Kidney (tissue), 14 donors: ENCODE data around the gene SARS1. TPM values are rescaled to one million over a fixed set of nuclear protein-coding genes. Genes with fewer than 3 reads are reported as not detected.

Experiments used
- DNase-seq, 5 donors: peaks; one replicate each; pipeline ENCODE4 v3.0.0-alpha.2; 2013 to 2020
- FAIRE-seq: peaks from 2 replicates; lab custom pipeline; 2012; peaks lifted over from hg19 to GRCh38; lab: Jason Lieb, UNC
- H3K27ac ChIP-seq, 2 donors: one replicate each; pipeline ENCODE4 v1.7.0; 2013; ENCODE audit warnings: low read depth in 2 of 2, low read length in 2 of 2, inconsistent platforms in 1 of 2
- H3K27me3 ChIP-seq: one replicate; pipeline ENCODE4 v1.7.1; 2013; ENCODE audit warnings: low read length, inconsistent platforms; ENCODE audit not compliant: control insufficient read depth, insufficient read depth
- H3K36me3 ChIP-seq, 3 donors: one replicate each; pipeline versions ENCODE4 v1.7.0 to v1.7.1; 2013; ENCODE audit warnings: low read length in 3 of 3, control low read depth in 1 of 3, inconsistent platforms in 1 of 3; ENCODE audit not compliant: insufficient read depth in 3 of 3, control insufficient read depth in 2 of 3
- H3K4me1 ChIP-seq, 3 donors: one replicate each; pipeline versions ENCODE4 v1.7.0 to v1.7.1; 2013; ENCODE audit warnings: low read length in 3 of 3, inconsistent platforms in 1 of 3, low read depth in 1 of 3; ENCODE audit not compliant: control insufficient read depth in 2 of 3, insufficient read depth in 2 of 3
- H3K4me3 ChIP-seq, 3 donors: one replicate each; pipeline versions ENCODE4 v1.7.0 to v1.8.1; 2013; ENCODE audit warnings: low read length in 3 of 3, control low read depth in 1 of 3, inconsistent platforms in 1 of 3
- H3K9ac ChIP-seq, 3 donors: one replicate each; pipeline versions ENCODE4 v1.7.0 to v1.7.1; 2013; ENCODE audit warnings: low read length in 3 of 3, control low read depth in 1 of 3, inconsistent platforms in 1 of 3
- H3K9me3 ChIP-seq, 3 donors: one replicate each; pipeline versions ENCODE4 v1.7.0 to v1.7.1; 2013; ENCODE audit warnings: low read length in 3 of 3, control low read depth in 1 of 3, inconsistent platforms in 1 of 3; ENCODE audit not compliant: control insufficient read depth in 2 of 3, insufficient read depth in 1 of 3
- CTCF ChIP-seq: IDR thresholded peaks from 3 replicates; pipeline ENCODE4 v1.5.1; 2012; ENCODE audit warnings: mild to moderate bottlenecking, moderate library complexity, borderline replicate concordance; ENCODE audit not compliant: insufficient read depth; ENCODE audit errors: extremely low read depth
- intact Hi-C: fragments of 100-400 bp; cut with DNase I; formaldehyde crosslinking; loops from one replicate; pipeline ENCODE4 v1.11.1; 2022
- polyA plus RNA-seq: library from polyadenylated mRNA; stranded (reverse); fragments of 350-450 nt; fragmentation: Illumina TruSeq; extraction: RNeasy Lipid Tissue Mini Kit (QIAGEN cat#74804); gene quantifications from one replicate; pipeline ENCODE4 v1.2.3, GENCODE V29; 2014; ENCODE audit warnings: low read depth, low replicate concordance; ENCODE audit not compliant: insufficient read depth
- total RNA-seq: library from RNA; stranded (reverse); fragmentation: NEBNext Ultra II Directional; extraction: Animal tissue kit (Norgen Biotek cat#: 25700); gene quantifications from one replicate; pipeline ENCODE4 v1.2.1, GENCODE V29; 2021
- donor health status: control.
- donor health status: control.
- donor health status: control.
- donor health status: control.
- donor health status: control.
- donor health status: DM: yes; HTN: yes; CAD: no.
- donor health status: Normal renal cell carcinoma (clear cell type).

Gene SARS1
- total and polyA plus RNA-seq, 2 donors from 2014 or later: 114 to 181 TPM

- Histone ChIP-seq H3K4me1 (peaks cover 7 to 12% (median 8%) of the 10 kb centered on the region in 3 donors), H3K4me3 (peak overlapping the region in 1 of 3 donors; percentile 20), H3K36me3 (no peaks in the 10 kb centered on the region), H3K27ac (peak overlapping the region; percentile 68 to 84), H3K27me3 (no peaks in the 10 kb centered on the region), H3K9me3 (no peaks in the 10 kb centered on the region), H3K9ac (peak overlapping the region in 1 of 3 donors; percentile 12)
- intact Hi-C loops: no loop called here
- no peak for FAIRE-seq
- peak in 2 of 5 donors; percentile 76 to 80 for DNase-seq
- no peak for TF ChIP-seq CTCF
These were observed 32.5 kb upstream of the SARS1 start for GRCh38 chr1:109181085-109181806.

- intact Hi-C loops: no loop called here
- Histone ChIP-seq H3K27me3 (no peaks in the 10 kb centered on the region), H3K4me3 (no peak overlapping the region), H3K4me1 (peaks cover 8 to 18% (median 11%) of the 10 kb centered on the region in 3 donors), H3K9me3 (no peaks in the 10 kb centered on the region), H3K36me3 (no peaks in the 10 kb centered on the region), H3K27ac (peak overlapping the region; percentile 68 to 84), H3K9ac (peak overlapping the region in 1 of 3 donors; percentile 12)
- DNase-seq: no peak
- no peak for TF ChIP-seq CTCF
- no peak for FAIRE-seq
These were observed 31.9 kb upstream of the SARS1 start for GRCh38 chr1:109181807-109182163.

- H3K27ac ChIP-seq: no peak overlapping the region
- no peaks in the 10 kb centered on the region for H3K27me3 ChIP-seq
- TF ChIP-seq CTCF: no peak
- no peaks in the 10 kb centered on the region for H3K36me3 ChIP-seq
- peaks cover 11 to 21% (median 13%) of the 10 kb centered on the region in 3 donors for H3K4me1 ChIP-seq
- no peak for FAIRE-seq
- H3K9ac ChIP-seq: no peak overlapping the region
- intact Hi-C loops: no loop called here
- H3K9me3 ChIP-seq: no peaks in the 10 kb centered on the region
- DNase-seq: no peak
- no peak overlapping the region for H3K4me3 ChIP-seq
These were observed 30.5 kb upstream of the SARS1 start for GRCh38 chr1:109183058-109183738.
